NOMO-1 (cell line): Measurements from ENCODE around the gene RAD51D.
"Not testable (repeated sequence)": the region's sequence is repeated elsewhere in the genome, so short reads cannot be mapped to it uniquely, and the experiment has no call there.

Experiments
- DNase-seq, 2 experiments: peaks; one replicate each; lab custom pipeline; 2025; ENCODE audit not compliant: unreplicated experiment in 2 of 2; lab: John Stamatoyannopoulos, UW

The RAD51D gene

DNA sequence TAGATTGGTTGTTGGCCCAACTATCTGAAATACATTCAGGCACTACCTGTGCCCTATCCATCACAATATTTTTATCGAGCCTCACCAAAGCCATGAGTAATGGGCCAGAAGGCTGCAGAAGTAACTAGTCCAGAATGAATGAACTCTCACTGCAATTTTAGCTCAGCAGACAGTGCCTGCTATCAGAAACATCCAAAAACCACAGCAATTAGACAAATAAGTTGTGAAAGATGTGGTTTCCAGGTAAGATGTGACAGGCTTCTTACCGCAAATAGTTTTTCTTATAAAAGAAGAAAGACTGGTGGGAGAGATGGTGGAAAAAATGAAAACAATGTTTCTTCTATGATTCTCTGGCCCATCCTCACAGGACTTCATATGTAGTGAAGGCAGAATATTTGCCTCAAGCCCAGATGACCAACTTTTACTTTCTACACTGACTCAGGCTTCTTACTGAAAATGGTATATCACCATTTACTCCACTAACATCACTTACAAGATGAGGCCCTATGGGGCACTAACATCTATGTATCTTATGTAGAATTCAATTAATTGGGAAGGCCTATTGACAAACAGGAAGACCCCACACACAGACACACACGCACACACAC is 46.4 kb downstream of the RAD51D start:
- peak in 1 of 2 experiments; percentile 29 for DNase-seq

- DNase-seq = peak in 1 of 2 experiments; percentile 63
These were observed 50.3 kb downstream of the RAD51D start for GRCh38 chr17:35069311-35069710.

DNA sequence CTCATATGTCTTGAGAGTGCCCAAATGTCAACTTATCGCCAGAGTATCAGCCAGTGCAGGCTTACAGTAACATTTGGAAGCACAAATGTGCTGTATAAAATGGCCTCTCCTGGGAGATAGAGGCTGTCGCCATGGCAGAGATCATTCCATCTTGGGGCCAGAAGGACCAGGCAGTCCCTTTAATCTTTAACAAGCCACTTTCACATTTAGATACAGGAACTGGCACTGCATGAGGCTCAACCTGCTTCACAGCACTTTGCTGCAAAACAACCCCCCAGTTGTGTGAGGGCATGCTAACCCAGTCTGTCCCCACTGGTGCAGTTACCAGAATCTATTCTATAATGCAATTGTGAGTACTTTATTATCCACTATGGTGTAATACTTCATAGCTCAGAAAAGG is 51.4 kb downstream of the RAD51D start:
- no peak for DNase-seq

- DNase-seq = no peak
These were observed 53.8 kb downstream of the RAD51D start for GRCh38 chr17:35065880-35066279.

DNA sequence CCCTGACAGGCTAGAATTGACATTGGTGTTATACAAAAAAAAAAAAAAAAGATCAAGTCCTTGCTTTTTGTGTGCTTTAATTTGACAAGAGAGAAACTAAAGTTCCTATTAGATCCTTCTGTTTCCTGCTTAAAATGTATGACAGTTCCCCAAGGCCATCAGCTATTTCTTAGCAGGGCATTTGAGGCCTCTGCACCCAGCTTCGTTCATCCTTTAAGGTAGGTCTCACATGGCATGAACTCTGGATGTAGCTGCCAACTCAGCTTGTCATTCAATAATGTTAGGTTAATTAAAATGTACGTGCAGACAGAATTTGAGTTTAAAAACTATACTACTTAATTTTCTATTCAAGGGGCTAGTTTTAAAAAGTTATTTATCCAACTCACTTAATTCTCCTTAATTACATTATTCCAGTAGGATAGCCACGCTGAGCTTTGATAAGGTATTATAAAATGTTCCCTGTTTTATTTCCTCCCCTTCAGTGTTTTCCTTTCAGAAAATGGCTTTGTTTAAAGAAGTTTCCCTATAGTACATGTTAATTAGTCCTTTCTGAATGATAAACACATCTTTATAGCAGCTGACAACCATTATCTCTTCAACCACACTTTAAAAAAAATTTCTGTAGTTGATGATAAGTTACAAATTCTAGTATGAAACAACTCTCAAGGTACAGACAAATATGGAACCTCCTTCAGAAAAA is 55.0 kb downstream of the RAD51D start:
- no peak for DNase-seq

DNA sequence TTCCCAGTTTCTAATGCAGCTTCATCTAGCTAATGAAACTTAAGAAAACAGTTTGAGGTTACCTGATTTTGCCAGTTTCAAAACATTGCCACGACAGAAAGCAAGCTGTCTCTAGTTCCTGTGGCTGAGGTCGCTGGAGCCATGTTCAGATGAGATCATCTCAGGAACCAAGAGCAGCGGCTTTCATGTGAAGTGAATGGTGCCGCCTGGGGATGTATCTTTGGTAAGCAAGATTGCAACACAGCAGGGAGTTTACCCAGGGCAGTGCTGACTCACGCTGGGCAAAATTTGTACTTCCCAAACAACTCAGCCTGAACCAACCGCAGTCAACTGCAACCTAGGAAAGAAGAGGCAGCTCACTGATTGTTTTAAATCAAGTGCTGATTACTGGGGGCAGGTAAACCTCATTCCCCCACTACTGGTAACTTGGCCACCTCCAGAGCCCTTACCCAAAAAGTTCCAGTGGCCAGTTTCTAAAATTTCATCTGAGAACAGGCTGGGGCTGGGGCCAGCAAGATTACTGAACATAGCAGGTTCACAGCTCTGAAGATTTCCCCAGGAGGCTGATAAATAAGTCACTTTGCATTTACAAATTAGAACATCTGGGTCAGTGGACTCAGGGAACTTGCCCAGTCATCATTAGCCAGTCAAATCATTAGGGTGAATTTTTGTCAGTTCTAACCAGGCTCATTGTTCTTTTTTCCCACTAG is 56.0 kb downstream of the RAD51D start, which contains the start of gene RFFL:
Gene RFFL, minus strand, starts transcription at position 194 of the 710 bp plus-strand sequence. CDS start 37,154 bp downstream, outside the sequence.
- DNase-seq = peak; percentile 88 to 98

DNA sequence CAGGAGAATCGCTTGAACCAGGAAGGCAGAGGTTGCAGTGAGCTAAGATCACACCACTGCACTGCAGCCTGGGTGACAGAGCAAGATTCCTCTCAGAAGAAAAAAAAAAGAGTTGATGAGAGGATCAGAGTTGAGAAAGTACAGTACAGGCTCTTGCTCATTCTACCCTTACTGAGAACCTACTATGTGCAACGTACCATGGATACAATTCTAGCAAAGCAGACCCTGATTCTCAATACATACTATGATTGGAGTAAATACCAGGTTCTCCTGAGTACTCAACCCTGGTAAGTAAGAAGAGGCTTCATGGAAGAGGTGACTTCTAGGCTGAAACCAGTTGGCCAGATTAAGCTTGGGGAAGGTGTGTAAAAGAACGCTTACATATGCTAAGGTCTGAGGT is 57.4 kb downstream of the RAD51D start:
- no peak for DNase-seq

DNA sequence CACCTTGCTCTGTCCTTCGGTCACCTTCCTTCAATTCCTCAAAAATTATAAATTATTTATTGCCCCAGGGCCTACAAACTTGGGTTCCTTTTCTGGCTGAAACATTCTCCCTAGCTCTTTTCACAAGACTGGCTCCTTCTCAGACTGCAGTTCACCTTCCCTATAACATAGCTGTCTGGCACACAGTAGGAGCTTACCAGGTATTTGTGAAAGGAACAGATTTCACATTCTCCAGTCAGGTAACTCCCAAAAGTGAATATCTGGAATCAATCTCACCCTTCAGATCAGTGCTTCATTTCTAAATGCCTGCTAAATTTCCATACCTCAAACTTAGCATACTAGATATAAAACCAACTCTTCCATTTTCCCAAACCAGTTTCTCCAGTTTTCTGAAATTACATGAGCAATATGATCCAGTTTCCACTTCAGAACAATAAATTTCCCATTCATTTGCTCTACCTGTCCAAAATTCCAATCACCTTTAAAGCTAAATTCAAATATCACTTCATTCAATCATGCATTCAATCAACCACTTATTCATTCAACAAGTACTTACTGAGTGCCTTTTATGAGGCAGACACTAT is 62.2 kb downstream of the RAD51D start:
- no peak for DNase-seq

DNA sequence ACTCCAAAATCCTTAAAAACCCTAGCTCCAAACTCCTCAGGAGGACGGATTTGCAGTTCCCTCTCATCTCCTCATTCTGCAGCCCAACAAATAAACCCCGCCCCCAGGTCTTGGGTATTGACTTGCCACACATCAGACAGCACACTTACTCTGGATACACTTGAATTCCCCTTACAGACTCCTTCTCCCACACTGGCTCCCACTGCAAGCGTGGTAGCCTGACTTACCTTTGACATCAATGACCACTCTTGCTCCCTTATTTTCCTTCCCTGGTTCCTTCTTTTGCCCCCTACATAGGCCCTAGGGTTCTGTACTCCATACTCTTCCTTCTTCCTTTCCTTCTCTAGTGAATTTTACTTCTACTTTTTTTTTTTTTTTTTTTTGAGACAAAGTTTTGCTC is 63.6 kb downstream of the RAD51D start:
- no peak for DNase-seq

DNA sequence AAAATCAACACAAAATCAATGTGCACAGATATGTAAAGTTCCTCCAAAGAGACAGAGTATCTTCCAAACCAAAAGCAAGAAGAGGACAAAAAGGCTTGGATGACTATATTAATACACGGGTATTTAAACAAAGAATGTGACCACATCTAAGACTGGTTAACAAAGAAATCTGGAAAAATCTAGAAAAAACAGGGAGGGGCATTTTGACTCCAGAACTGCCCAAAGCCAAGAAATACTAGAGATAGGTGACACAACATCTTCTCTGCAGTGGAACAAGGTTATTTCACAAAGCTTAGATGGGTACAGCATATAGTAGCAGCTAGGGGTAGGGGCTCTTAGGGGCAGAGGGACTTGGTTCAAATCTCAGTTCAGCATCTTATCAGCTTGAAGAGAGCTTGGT is 66.5 kb downstream of the RAD51D start:
- no peak for DNase-seq

DNA sequence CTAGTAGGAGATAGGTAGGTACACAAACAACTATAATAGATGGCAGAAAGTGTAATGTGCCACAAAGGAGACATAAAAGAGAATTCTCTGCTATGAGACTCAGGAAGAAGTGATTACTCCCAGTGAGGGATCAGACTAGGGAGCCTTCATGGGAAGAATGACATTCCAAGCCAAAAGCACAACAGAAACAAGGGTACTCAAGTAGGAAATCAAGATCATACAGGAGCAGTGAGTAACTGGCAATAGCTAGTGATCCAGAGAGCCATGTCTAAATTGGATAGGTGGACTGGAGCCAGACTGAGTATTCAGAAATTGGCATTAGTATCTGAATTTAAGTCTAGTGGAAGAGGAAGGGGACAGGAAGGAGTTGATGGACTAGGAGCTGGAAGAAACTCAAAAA is 66.9 kb downstream of the RAD51D start:
- no peak for DNase-seq

DNA sequence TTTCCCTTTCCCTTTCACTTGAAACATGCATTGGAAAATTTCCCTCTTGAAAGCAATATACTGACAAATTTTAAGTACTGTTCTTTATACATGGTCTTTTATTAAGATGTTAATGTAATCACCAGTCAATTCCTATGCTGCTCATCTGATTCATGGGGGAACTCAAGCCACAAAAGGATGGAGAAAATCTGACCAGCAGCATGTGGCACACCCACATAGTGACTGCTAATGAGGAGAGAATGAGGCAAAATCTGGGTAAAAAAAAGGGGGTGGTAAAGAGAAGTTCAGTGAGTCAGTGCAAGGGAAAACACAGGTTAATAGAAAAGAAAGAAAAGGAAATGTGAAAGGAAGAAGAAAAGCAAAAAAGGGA is 67.4 kb downstream of the RAD51D start:
- DNase-seq = no peak

GRCh38 chr17:35051579-35052240 is 68.0 kb downstream of the RAD51D start:
- DNase-seq = peak in 1 of 2 experiments; percentile 59

DNA sequence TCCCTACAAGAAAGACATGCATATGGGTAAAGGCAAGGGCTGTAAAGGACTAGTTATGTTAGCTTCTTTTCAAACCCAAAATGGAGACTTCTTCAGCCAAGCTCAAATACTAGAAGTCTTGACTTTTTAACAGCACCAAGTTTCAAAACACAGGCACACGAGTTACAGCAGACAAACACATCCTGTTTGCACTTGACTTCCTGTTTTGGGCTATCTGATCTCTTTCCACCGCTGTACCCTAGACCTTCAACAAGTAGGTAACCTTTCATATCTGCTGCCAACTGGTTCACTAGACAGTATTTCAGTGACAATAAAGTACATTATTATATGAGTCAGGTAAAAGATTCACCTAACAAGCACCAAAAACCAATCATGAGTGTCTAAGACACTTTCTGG is 68.5 kb downstream of the RAD51D start:
- peak; percentile 86 to 91 for DNase-seq

DNA sequence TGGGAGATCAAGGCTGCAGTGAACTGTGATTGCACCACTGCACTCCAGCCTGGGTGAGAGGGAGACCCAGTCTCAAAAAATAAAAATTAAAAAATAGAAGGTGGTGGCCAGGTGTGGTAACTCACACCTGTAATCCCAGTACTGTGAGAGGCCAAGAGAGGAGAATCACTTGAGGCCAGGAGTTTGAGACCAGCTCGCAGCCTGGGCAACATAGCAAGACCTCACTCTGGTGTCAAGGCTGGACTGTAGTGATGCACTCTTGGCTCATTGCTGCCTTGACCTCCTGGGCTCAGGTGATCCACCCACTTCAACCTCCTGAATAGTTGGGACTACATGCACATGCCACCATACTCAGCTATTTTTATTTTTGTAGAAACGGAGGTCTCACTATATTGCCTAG is 69.5 kb downstream of the RAD51D start:
- DNase-seq = no peak

DNA sequence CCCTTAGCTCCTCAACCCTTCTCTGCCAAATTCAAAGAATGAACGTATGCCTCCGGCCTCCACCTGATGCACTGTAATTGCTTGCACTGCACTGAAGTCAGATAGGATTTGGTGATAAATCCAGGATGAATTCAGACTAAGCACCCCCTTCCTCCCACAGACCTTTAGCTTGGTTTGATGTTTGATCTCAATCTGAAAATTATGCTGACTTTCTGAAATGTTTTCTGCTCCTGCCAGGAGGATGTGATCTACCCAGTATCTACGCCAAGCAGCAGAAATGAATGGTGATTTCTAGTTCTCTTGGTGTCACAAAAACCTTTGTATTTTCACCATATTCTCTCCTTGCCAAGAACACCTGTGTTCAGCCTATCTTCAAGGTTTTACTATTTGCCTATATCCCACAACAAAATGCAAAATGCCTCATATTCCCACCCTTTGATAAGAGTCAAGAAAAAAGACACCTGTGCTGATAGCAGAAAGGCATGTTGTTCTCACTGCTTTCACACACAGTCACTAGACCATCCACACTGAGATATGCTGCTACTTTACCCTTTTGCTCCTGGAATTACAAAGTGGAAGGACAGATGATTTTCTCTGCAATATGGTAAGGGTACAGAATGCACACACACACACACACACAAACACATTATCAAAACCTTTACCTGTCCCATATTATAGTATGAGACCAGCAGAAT is 70.8 kb downstream of the RAD51D start:
- no peak for DNase-seq

DNA sequence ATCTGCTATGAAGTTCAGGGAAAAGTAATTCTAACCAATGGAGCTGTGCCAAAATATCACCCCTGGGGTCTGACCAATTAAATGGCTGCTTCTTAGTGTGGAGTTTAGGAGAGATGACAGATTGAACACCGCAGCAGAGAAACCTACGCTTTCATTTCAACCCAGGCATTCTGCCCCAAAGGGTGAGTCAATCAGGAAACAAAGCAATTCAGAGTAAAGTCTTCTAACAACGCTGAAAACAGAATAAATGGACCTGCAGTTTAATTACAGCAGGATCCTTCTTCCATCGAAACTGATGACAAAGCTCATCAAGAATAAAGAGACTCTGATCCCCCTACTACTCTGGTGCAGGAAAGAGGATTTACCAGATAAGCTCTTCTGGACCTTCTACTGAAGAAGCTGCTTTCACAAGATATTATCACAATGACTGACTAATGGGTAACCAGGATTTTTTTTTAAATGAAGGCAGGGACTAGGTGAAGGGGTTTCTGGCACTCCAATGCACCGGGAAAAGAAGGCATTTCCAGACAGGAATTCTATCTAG is 72.8 kb downstream of the RAD51D start:
- peak; percentile 6 to 53 for DNase-seq

GRCh38 chr17:35046245-35046644 is 73.4 kb downstream of the RAD51D start:
- no peak for DNase-seq

DNA sequence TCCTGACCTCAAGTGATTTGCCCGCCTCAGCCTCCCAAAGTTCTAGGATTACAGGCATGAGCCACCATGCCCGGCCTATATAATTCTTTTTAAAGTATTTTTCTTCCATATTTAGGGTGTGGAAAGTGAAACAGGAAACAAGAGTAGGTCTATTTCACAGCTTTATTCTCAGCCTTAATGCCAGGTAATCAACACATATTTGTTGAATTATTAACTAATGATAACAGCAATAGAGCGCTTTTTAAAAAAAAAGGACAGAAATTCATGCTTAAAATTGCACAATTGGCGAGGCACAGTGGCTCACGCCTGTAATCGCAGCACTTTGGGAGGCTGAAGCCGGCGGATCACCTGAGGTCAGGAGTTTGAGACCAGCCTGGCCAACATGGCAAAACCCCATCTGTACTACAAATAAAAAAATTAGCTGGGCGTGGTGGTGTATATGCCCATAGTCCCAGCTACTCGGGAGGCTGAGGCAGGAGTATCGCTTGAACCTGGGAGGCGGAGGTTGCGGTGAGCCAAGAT is 74.1 kb downstream of the RAD51D start:
- DNase-seq = not testable (repeated sequence)

DNA sequence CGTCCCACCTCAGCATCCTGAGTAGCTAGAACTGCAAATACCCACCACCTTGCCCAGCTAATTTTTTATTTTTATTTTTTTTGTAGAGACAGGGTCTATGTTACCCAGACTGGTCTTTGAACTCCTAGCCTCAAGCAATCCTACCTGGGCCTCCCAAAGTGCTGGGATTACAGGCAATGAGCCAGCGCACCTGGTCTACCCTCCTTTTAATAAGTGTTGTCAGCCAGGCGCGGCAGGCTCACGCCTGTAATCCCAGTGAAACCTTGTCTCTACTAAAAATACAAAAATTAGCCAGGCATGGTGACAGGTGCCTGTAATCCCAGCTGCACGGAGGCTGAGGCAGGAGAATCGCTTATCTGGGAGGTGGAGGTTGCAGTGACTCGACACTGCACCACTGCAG is 75.5 kb downstream of the RAD51D start:
- DNase-seq = no peak
